ENCODE results near the gene SLC23A1.
A peak's percentile ranks its signal among the peaks of the same experiment; 100 is the strongest.
"Not testable (repeated sequence)": the region's sequence is repeated elsewhere in the genome, so short reads cannot be mapped to it uniquely, and the experiment has no call there.

Gene SLC23A1

GRCh38 chr5:139392678-139393496, 9.8 kb upstream of the SLC23A1 start:
- peak in 6 of 42 donors; percentile 28 to 60 (median 48) for DNase-seq

GRCh38 chr5:139392324-139392677, 9.2 kb upstream of the SLC23A1 start:
- intact Hi-C loops (cut with DNase I): no loop called here
- DNase-seq: no peak

More at GRCh38 chr5:139392678-139393496, 9.8 kb upstream of the SLC23A1 start:
- intact Hi-C loops (cut with DNase I): no loop called here

- no peak for DNase-seq
- intact Hi-C loops (cut with DNase I): no loop called here
Measured at GRCh38 chr5:139391570-139392323, 8.7 kb upstream of the SLC23A1 start.

- intact Hi-C loops (cut with DNase I): no loop called here
Measured at GRCh38 chr5:139390639-139391569, 7.8 kb upstream of the SLC23A1 start.

GRCh38 chr5:139389701-139390638, 6.9 kb upstream of the SLC23A1 start, which contains the start of gene MZB1:
MZB1 (minus strand) TSS chr5:139389913; CDS start chr5:139389856, 57 bp downstream.
- DNase-seq: peak in 1 of 42 donors; percentile 25
- intact Hi-C loops (cut with DNase I): no loop called here

More at GRCh38 chr5:139390639-139391569, 7.8 kb upstream of the SLC23A1 start:
- peak in 1 of 42 donors; percentile 5 for DNase-seq

- peak in 1 of 42 donors; percentile 32 for DNase-seq
- intact Hi-C loops (cut with DNase I): no loop called here
Measured at GRCh38 chr5:139388198-139388821, 5.2 kb upstream of the SLC23A1 start.

GRCh38 chr5:139387611-139388197, 4.6 kb upstream of the SLC23A1 start:
- DNase-seq: no peak
- intact Hi-C loops (cut with DNase I): no loop called here

GRCh38 chr5:139386956-139387355, 3.9 kb upstream of the SLC23A1 start:
- DNase-seq; intact Hi-C loops (cut with DNase I): not testable (repeated sequence)

- intact Hi-C loops (cut with DNase I): no loop called here
Measured at GRCh38 chr5:139386050-139386438, 2.9 kb upstream of the SLC23A1 start.

GRCh38 chr5:139385061-139386049, 2.3 kb upstream of the SLC23A1 start:
- intact Hi-C loops (cut with DNase I): no loop called here
- peak in 1 of 42 donors; percentile 28 for DNase-seq

More at GRCh38 chr5:139386050-139386438, 2.9 kb upstream of the SLC23A1 start:
- DNase-seq: no peak

- intact Hi-C loops (cut with DNase I): no loop called here
- peak in 1 of 42 donors; percentile 10 for DNase-seq
Measured at GRCh38 chr5:139384591-139385051, 1.5 kb upstream of the SLC23A1 start.

GRCh38 chr5:139383993-139384590, 995 bp upstream of the SLC23A1 start:
- intact Hi-C loops (cut with DNase I): no loop called here
- DNase-seq: no peak

- intact Hi-C loops (cut with DNase I): no loop called here
- peak in 1 of 42 donors; percentile 16 for DNase-seq
Measured at GRCh38 chr5:139382807-139383206, 290 bp downstream of the SLC23A1 start.

- peak in 1 of 42 donors; percentile 24 for DNase-seq
- intact Hi-C loops (cut with DNase I): no loop called here
Measured at GRCh38 chr5:139381837-139382761, 998 bp downstream of the SLC23A1 start.

Measured in head of caudate nucleus (tissue), 42 donors.